Ovary (tissue), 3 donors: ENCODE measurements around the gene SLC25A42.

Experiments used
- EP300 ChIP-seq: sonication (generic); formaldehyde crosslinking; IDR thresholded peaks from one replicate; pipeline ENCODE4 v1.6.1; 2017; ENCODE audit warnings: antibody characterized with exemption
- POLR2A ChIP-seq: fragments of 450-650 bp; IDR thresholded peaks from one replicate; pipeline ENCODE4 v1.6.1; 2017; ENCODE audit warnings: antibody characterized with exemption, mild to moderate bottlenecking, moderate library complexity
- TF ChIP-seq, protein P1 (sequence below), 3 donors: fragments of 450-650 bp in 2 of 3; fragments of 200-600 bp in 1 of 3; IDR thresholded peaks; one replicate each; pipeline versions ENCODE4 v1.5.1 to v1.8.0; 2016 to 2022; ENCODE audit warnings: antibody characterized with exemption in 3 of 3, mild to moderate bottlenecking in 1 of 3
- donor health status: DM: no; HTN: no; CAD: no.

GRCh38 chr19:19120308-19121231 is 56.8 kb downstream of the SLC25A42 start:
- TF ChIP-seq POLR2A (no peak), EP300 (no peak)
- TF ChIP-seq, protein P1, sequence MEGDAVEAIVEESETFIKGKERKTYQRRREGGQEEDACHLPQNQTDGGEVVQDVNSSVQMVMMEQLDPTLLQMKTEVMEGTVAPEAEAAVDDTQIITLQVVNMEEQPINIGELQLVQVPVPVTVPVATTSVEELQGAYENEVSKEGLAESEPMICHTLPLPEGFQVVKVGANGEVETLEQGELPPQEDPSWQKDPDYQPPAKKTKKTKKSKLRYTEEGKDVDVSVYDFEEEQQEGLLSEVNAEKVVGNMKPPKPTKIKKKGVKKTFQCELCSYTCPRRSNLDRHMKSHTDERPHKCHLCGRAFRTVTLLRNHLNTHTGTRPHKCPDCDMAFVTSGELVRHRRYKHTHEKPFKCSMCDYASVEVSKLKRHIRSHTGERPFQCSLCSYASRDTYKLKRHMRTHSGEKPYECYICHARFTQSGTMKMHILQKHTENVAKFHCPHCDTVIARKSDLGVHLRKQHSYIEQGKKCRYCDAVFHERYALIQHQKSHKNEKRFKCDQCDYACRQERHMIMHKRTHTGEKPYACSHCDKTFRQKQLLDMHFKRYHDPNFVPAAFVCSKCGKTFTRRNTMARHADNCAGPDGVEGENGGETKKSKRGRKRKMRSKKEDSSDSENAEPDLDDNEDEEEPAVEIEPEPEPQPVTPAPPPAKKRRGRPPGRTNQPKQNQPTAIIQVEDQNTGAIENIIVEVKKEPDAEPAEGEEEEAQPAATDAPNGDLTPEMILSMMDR (IDR thresholded peaks at IDR 0.05): no peak
